ENCODE data around the gene SRGAP1. TPM values are rescaled to one million over a fixed set of nuclear protein-coding genes. Genes with fewer than 3 reads are reported as not detected.
"Not testable (repeated sequence)": the region's sequence is repeated elsewhere in the genome, so short reads cannot be mapped to it uniquely, and the experiment has no call there.

The SRGAP1 gene
- total and polyA plus RNA-seq, 2 of the 8 experiments (the other 6 are each of a cell fraction or from before 2014, with no cell fraction given): 3.2 to 7.3 TPM

DNA sequence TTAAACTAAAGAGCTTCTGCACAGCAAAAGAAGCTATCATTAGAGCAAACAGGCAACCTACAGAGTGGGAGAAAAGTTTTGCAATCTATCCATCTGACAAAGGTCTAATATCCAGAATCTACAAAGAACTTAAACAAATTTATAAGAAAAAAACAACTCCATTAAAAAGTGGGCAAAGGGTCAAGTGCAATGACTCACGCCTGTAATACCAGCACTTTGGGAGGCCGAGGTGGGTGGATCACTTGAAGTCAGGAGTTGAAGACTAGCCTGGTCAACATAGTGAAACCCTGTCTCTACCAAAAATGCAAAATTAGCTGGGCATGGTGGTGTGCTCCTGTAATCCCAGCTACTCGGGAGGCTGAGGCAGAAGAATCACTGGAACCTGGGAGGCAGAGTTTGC lies 322.1 kb downstream of the SRGAP1 start:
- H2BK120ac ChIP-seq (replicated peaks; ENCODE audit: low read depth, low read length); H3K4me2 ChIP-seq (ENCODE audit: insufficient read depth in 1 of 2, low read depth in 2 of 2, low read length in 2 of 2); H3K23ac ChIP-seq (ENCODE audit: insufficient read length); H3K79me2 ChIP-seq (ENCODE audit: control insufficient read depth in 1 of 2, insufficient read depth in 2 of 2, low read length in 2 of 2); H2BK12ac ChIP-seq (ENCODE audit: low read depth, low read length); H3K14ac ChIP-seq (ENCODE audit: insufficient read length); H3K18ac ChIP-seq (ENCODE audit: extremely low read depth, low read length); H3K4ac ChIP-seq (replicated peaks; ENCODE audit: insufficient read length, low read depth, low read length); CTCF ChIA-PET (ENCODE audit: partially characterized antibody); H3K4me1 ChIP-seq (replicated peaks in 1 of 4; ENCODE audit: control insufficient read depth in 3 of 4, insufficient read depth in 4 of 4, low read length in 3 of 4); H3K27ac ChIP-seq (ENCODE audit: low read depth, low read length); H4K20me1 ChIP-seq (replicated peaks in 1 of 2; ENCODE audit: control insufficient read depth in 1 of 2, insufficient read depth in 2 of 2, low read length in 2 of 2); DNase-seq (ENCODE audit: low read depth in 1 of 2, low spot score in 2 of 2); H3K36me3 ChIP-seq (ENCODE audit: control insufficient read depth in 2 of 4, insufficient read depth in 4 of 4, low read length in 3 of 4); H2BK20ac ChIP-seq (ENCODE audit: low read length); H2BK15ac ChIP-seq (ENCODE audit: low read length); H3K27me3 ChIP-seq (replicated peaks in 1 of 4; ENCODE audit: control insufficient read depth in 3 of 4, extremely low read depth in 1 of 4, insufficient read depth in 3 of 4, low read length in 3 of 4); FAIRE-seq; H2AFZ ChIP-seq (ENCODE audit: low read length); H4K5ac ChIP-seq (ENCODE audit: insufficient read length, low read depth, low read length); H3K23me2 ChIP-seq (ENCODE audit: low read depth, low read length); H3K9ac ChIP-seq (replicated peaks in 1 of 4; ENCODE audit: extremely low read depth in 1 of 4, low read depth in 3 of 4, low read length in 3 of 4); H2AK5ac ChIP-seq (ENCODE audit: low read depth, low read length); H3K4me3 ChIP-seq (ENCODE audit: extremely low read depth in 1 of 4, insufficient read depth in 2 of 4, low read depth in 3 of 4, low read length in 4 of 4); H2BK5ac ChIP-seq (ENCODE audit: low read depth, low read length); H4K8ac ChIP-seq (ENCODE audit: extremely low read depth, insufficient read depth, low read length); H3K9me3 ChIP-seq (ENCODE audit: insufficient read depth in 2 of 2, low read depth in 1 of 2, low read length in 1 of 2); H3K79me1 ChIP-seq (ENCODE audit: low read depth, low read length); H3K56ac ChIP-seq (replicated peaks; ENCODE audit: insufficient read length, low read depth, low read length); H4K91ac ChIP-seq (replicated peaks; ENCODE audit: insufficient read length, low read length): not testable (repeated sequence)
- 96% methylated on average over 3 of the region's 3 CpGs; no CpG with 5 or more reads in 1 of the 2 experiments for WGBS, 2 experiments (ENCODE audit: extremely low coverage in 1 of 2, insufficient coverage in 1 of 2, insufficient read length in 1 of 2, insufficient replicate concordance in 2 of 2, low coverage in 1 of 2, low lambda C conversion rate in 2 of 2, missing lambda C conversion rate in 1 of 2)
- POLR2A ChIA-PET (ENCODE audit: partially characterized antibody): interaction anchor here (0.8 kb wide), 1 partner anchor 9 kb away, joined by 3 read pairs; no protein-coding TSS in a partner anchor

DNA sequence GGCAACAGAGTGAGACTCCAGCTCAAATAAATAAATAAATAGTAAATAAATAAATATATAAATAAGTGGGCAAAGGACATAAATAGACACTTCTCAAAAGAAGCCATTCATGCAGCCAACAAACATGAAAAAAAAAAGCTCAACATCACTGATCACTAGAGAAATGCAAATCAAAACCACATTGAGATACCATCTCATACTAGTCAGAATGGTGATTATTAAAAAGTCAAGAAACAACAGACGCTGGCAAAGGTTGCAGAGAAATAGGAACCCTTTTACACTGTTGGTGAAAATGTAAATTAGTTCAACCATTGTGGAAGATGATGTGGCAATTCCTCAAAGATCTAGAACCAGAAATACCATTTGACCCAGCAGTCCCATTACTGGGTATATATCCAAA lies 322.5 kb downstream of the SRGAP1 start:
- H2AFZ ChIP-seq (ENCODE audit: low read length); FAIRE-seq; H4K5ac ChIP-seq (ENCODE audit: insufficient read length, low read depth, low read length); H3K27ac ChIP-seq (ENCODE audit: low read depth, low read length); H2BK12ac ChIP-seq (ENCODE audit: low read depth, low read length); H3K79me1 ChIP-seq (ENCODE audit: low read depth, low read length); H3K4me3 ChIP-seq (ENCODE audit: extremely low read depth in 1 of 4, insufficient read depth in 2 of 4, low read depth in 3 of 4, low read length in 4 of 4); H3K23me2 ChIP-seq (ENCODE audit: low read depth, low read length); H3K9me3 ChIP-seq (ENCODE audit: insufficient read depth in 2 of 2, low read depth in 1 of 2, low read length in 1 of 2); DNase-seq (ENCODE audit: low read depth in 1 of 2, low spot score in 2 of 2); H3K36me3 ChIP-seq (ENCODE audit: control insufficient read depth in 2 of 4, insufficient read depth in 4 of 4, low read length in 3 of 4); H3K23ac ChIP-seq (ENCODE audit: insufficient read length); H2BK5ac ChIP-seq (ENCODE audit: low read depth, low read length); H3K18ac ChIP-seq (ENCODE audit: extremely low read depth, low read length); H3K27me3 ChIP-seq (replicated peaks in 1 of 4; ENCODE audit: control insufficient read depth in 3 of 4, extremely low read depth in 1 of 4, insufficient read depth in 3 of 4, low read length in 3 of 4); H4K8ac ChIP-seq (ENCODE audit: extremely low read depth, insufficient read depth, low read length); H3K4me1 ChIP-seq (replicated peaks in 1 of 4; ENCODE audit: control insufficient read depth in 3 of 4, insufficient read depth in 4 of 4, low read length in 3 of 4); H3K9ac ChIP-seq (replicated peaks in 1 of 4; ENCODE audit: extremely low read depth in 1 of 4, low read depth in 3 of 4, low read length in 3 of 4); H2BK15ac ChIP-seq (ENCODE audit: low read length); H3K79me2 ChIP-seq (ENCODE audit: control insufficient read depth in 1 of 2, insufficient read depth in 2 of 2, low read length in 2 of 2); H2BK20ac ChIP-seq (ENCODE audit: low read length); H3K4me2 ChIP-seq (ENCODE audit: insufficient read depth in 1 of 2, low read depth in 2 of 2, low read length in 2 of 2); H3K14ac ChIP-seq (ENCODE audit: insufficient read length); H4K91ac ChIP-seq (replicated peaks; ENCODE audit: insufficient read length, low read length); H4K20me1 ChIP-seq (replicated peaks in 1 of 2; ENCODE audit: control insufficient read depth in 1 of 2, insufficient read depth in 2 of 2, low read length in 2 of 2); H2AK5ac ChIP-seq (ENCODE audit: low read depth, low read length); H3K56ac ChIP-seq (replicated peaks; ENCODE audit: insufficient read length, low read depth, low read length); H3K4ac ChIP-seq (replicated peaks; ENCODE audit: insufficient read length, low read depth, low read length); H2BK120ac ChIP-seq (replicated peaks; ENCODE audit: low read depth, low read length); CTCF ChIA-PET (ENCODE audit: partially characterized antibody): not testable (repeated sequence)
- WGBS, 2 experiments (ENCODE audit: extremely low coverage in 1 of 2, insufficient coverage in 1 of 2, insufficient read length in 1 of 2, insufficient replicate concordance in 2 of 2, low coverage in 1 of 2, low lambda C conversion rate in 2 of 2, missing lambda C conversion rate in 1 of 2): 92% methylated on average over 1 of the region's 1 CpG; no CpG with 5 or more reads in 1 of the 2 experiments
- POLR2A ChIA-PET (ENCODE audit: partially characterized antibody): interaction anchor here (0.8 kb wide), 1 partner anchor 10 kb away, joined by 3 read pairs; no protein-coding TSS in a partner anchor
